Transverse colon (tissue), 4 donors: ENCODE results near the gene POU2F1. TPM values are rescaled to one million over a fixed set of nuclear protein-coding genes. Genes with fewer than 3 reads are reported as not detected.
A peak's percentile ranks its signal among the peaks of the same experiment; 100 is the strongest.

Experiments used
- DNase-seq: peaks from one replicate; pipeline ENCODE4 v3.0.0-alpha.2; 2019
- H3K27ac ChIP-seq, 4 donors: fragments of 200-600 bp; sonication (generic); 2 replicates each; pipeline ENCODE4 v1.5.1; 2016 to 2018; ENCODE audit warnings: inconsistent platforms in 4 of 4
- H3K27me3 ChIP-seq: fragments of 200-600 bp; sonication (generic); 2 replicates; pipeline ENCODE4 v1.5.1; 2017; ENCODE audit warnings: inconsistent platforms
- H3K36me3 ChIP-seq, 4 donors: fragments of 200-600 bp; sonication (generic); 2 replicates each; pipeline ENCODE4 v1.5.1; 2017 to 2019; ENCODE audit warnings: inconsistent platforms in 4 of 4
- H3K4me1 ChIP-seq, 4 donors: fragments of 200-600 bp; sonication (generic); 2 replicates each; pipeline ENCODE4 v1.5.1; 2017 to 2020; ENCODE audit warnings: inconsistent platforms in 4 of 4
- H3K4me3 ChIP-seq, 4 donors: fragments of 200-600 bp; sonication (generic); 1 replicate in 1 of 4; 2 replicates in 3 of 4; pipeline versions ENCODE4 v1.5.1 to v1.6.1; 2017 to 2019; ENCODE audit warnings: inconsistent platforms in 4 of 4
- H3K9me3 ChIP-seq, 2 donors: fragments of 200-600 bp; sonication (generic); 2 replicates each; pipeline ENCODE4 v1.5.1; 2017 to 2019; ENCODE audit warnings: inconsistent platforms in 2 of 2
- CTCF ChIP-seq, 5 experiments: fragments of 200-600 bp in 3 of 5; fragments of 450-650 bp in 2 of 5; sonication (generic) in 3 of 5; IDR thresholded peaks; 1 replicate in 2 of 5; 2 replicates in 3 of 5; pipeline ENCODE4 v1.5.1; 2016 to 2017; ENCODE audit warnings: antibody characterized with exemption in 5 of 5, inconsistent platforms in 3 of 5, mild to moderate bottlenecking in 2 of 5, moderate library complexity in 1 of 5
- EP300 ChIP-seq: sonication (generic); formaldehyde crosslinking; IDR thresholded peaks from one replicate; pipeline ENCODE4 v1.6.1; 2017; ENCODE audit warnings: antibody characterized with exemption, low read depth
- POLR2A ChIP-seq: fragments of 450-650 bp; IDR thresholded peaks from one replicate; pipeline ENCODE4 v1.6.1; 2016; ENCODE audit warnings: antibody characterized with exemption, mild to moderate bottlenecking, moderate library complexity
- POLR2AphosphoS5 ChIP-seq, 3 donors: sonication (generic); formaldehyde crosslinking; IDR thresholded peaks; one replicate each; pipeline ENCODE4 v1.6.1; 2016; ENCODE audit warnings: antibody characterized with exemption in 3 of 3
- WGBS, 2 donors: methylation state at CpG; one replicate each; pipeline ENCODE4 v1.1.5; 2018; ENCODE audit warnings: low coverage in 1 of 2; 5-methylcytosine and 5-hydroxymethylcytosine counted together
- in situ Hi-C, 4 donors: fragments of 200-750 bp; cut with MboI; loops; one replicate each; pipeline versions ENCODE4 v1.15.0 to v1.15.1; 2017; ENCODE audit warnings: low sequenced_read_pairs in 3 of 4, low pct_ligation_motif_present in 1 of 4, low pct_unique_long_range_greater_than_20kb in 1 of 4
- intact Hi-C: fragments of 100-400 bp; cut with DNase I; formaldehyde crosslinking; loops from one replicate; pipeline ENCODE4 v1.15.1; 2023; ENCODE audit warnings: low total_unique reads
- total RNA-seq, 4 donors: library from RNA; depleted of rRNA; stranded (reverse); fragments of >200 nt; gene quantifications; one replicate each; pipeline ENCODE4 v1.1.0, GENCODE V29; 2016

The POU2F1 gene
- total RNA-seq, 4 donors from 2014 or later: 6.6 to 31.8 (median 19.0) TPM

GRCh38 chr1:167252986-167253385 lies 32.3 kb downstream of the POU2F1 start:
- no peak for TF ChIP-seq POLR2AphosphoS5 (IDR thresholded peaks at IDR 0.05)
- no peak for TF ChIP-seq EP300
- no peak for TF ChIP-seq POLR2A
- TF ChIP-seq CTCF (IDR thresholded peaks at IDR 0.05): no peak
- DNase-seq: no peak
- Histone ChIP-seq H3K27ac (no peak overlapping the region), H3K4me3 (no peak overlapping the region), H3K9me3 (no peaks in the 10 kb centered on the region), H3K27me3 (no peaks in the 10 kb centered on the region), H3K4me1 (peaks cover 0 to 6% (median 3%) of the 10 kb centered on the region in 4 donors), H3K36me3 (no peaks in the 10 kb centered on the region)
- intact Hi-C loops: no loop called here
- in situ Hi-C loops: loop anchor here in 1 of 4 donors (25.0 kb wide), 2 partner anchors 184 to 284 kb away; no protein-coding TSS in a partner anchor

GRCh38 chr1:167258858-167259257 lies 38.2 kb downstream of the POU2F1 start:
- no peak overlapping the region for H3K4me3 ChIP-seq
- no peak for DNase-seq
- in situ Hi-C loops (loop anchor here in 1 of 4 donors (25.0 kb wide), 2 partner anchors 178 to 278 kb away; no protein-coding TSS in a partner anchor), intact Hi-C loops (no loop called here)
- peak overlapping the region in 2 of 4 donors; percentile 17 to 36 for H3K27ac ChIP-seq
- no peaks in the 10 kb centered on the region for H3K27me3 ChIP-seq
- WGBS, 2 donors: 23 to 30% methylated on average over 3 to 5 of the region's 5 CpGs
- no peak for TF ChIP-seq POLR2A
- peak in 1 of 3 donors; percentile 6 for TF ChIP-seq POLR2AphosphoS5 (IDR thresholded peaks at IDR 0.05)
- TF ChIP-seq EP300: no peak
- H3K4me1 ChIP-seq: peaks cover 14 to 50% (median 26%) of the 10 kb centered on the region in 4 donors
- H3K9me3 ChIP-seq: no peaks in the 10 kb centered on the region
- no peaks in the 10 kb centered on the region for H3K36me3 ChIP-seq

- intact Hi-C loops (loop anchor here (10.0 kb wide), 1 partner anchor 272 kb away; no protein-coding TSS in a partner anchor), in situ Hi-C loops (loop anchor here (10.0 to 25.0 kb wide), 6 partner anchors 82 to 292 kb away; partner anchors contain the start of gene CREG1 (in 1 of the 4))
- no peak overlapping the region for H3K4me3 ChIP-seq
- DNase-seq: no peak
- no peaks in the 10 kb centered on the region for H3K27me3 ChIP-seq
- TF ChIP-seq EP300 (no peak), POLR2AphosphoS5 (IDR thresholded peaks at IDR 0.05) (no peak), POLR2A (no peak), CTCF (IDR thresholded peaks at IDR 0.05) (no peak)
- H3K9me3 ChIP-seq: no peaks in the 10 kb centered on the region
- no peaks in the 10 kb centered on the region for H3K36me3 ChIP-seq
- no peak overlapping the region for H3K27ac ChIP-seq
- peaks cover 18 to 64% (median 32%) of the 10 kb centered on the region in 4 donors for H3K4me1 ChIP-seq
Measured at GRCh38 chr1:167262836-167263235, 42.1 kb downstream of the POU2F1 start.

GRCh38 chr1:167263344-167263743 lies 42.7 kb downstream of the POU2F1 start:
- Histone ChIP-seq H3K27ac (peak overlapping the region in 2 of 4 donors; percentile 11 to 15), H3K36me3 (no peaks in the 10 kb centered on the region), H3K27me3 (no peaks in the 10 kb centered on the region), H3K9me3 (no peaks in the 10 kb centered on the region), H3K4me1 (peaks cover 18 to 68% (median 35%) of the 10 kb centered on the region in 4 donors), H3K4me3 (no peak overlapping the region)
- 97 to 100% methylated on average over 1 to 8 of the region's 8 CpGs for WGBS, 2 donors
- in situ Hi-C loops (loop anchor here (10.0 to 25.0 kb wide), 6 partner anchors 81 to 291 kb away; partner anchors contain the start of gene CREG1 (in 1 of the 4)), intact Hi-C loops (loop anchor here (10.0 kb wide), 1 partner anchor 271 kb away; no protein-coding TSS in a partner anchor)
- TF ChIP-seq POLR2A: no peak
- no peak for TF ChIP-seq CTCF (IDR thresholded peaks at IDR 0.05)
- no peak for TF ChIP-seq EP300
- no peak for TF ChIP-seq POLR2AphosphoS5 (IDR thresholded peaks at IDR 0.05)
- no peak for DNase-seq
